ENCODE data around the gene SLC44A4. TPM values are rescaled to one million over a fixed set of nuclear protein-coding genes. Genes with fewer than 3 reads are reported as not detected.

The SLC44A4 gene
- total and polyA plus RNA-seq, 11 donors, result 0.07 TPM; not detected in 10

DNA sequence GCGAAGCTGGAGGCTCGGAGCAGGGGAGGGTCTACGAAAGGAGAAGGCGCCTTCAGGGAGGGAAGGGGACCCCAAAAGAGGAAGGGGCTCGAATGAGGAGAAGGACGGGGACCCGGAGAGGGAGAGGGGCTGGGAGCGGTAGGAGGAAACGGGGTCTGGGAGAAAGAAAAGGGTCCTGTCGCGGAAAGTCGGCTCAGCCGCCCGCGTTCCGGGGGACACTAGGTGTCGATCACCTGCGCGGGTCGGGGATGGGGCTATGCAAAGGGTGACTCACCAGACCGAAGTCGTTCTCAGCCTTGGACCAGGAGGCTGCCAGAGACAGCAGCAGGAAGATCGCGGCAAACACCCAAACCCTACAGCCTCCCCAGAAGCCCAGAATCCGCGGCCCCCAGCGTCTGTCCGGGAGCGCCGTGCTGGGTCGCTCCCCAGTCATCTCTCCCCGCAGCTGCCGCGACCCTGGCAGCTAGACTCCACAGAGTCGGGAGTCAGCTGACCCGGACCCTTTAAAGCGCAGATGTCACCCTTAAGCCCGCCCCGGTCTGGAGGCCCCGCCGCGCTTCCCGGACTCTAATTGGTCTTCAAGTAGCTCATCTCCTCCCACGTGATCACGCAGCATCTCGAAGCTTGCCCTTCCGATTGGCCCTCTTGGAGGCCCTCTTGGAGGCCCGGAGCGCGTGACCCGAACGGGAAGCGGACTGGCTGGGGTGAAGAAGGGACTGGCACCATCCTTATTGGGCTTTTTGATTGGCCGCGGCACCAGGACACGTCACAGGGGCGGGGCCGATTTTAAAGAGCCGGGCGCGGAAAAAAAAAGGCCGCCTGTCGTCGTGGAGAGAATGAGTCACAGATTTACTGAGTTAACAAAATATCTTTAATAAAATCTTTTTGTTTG lies 16.2 kb downstream of the SLC44A4 start, which contains the start of gene NEU1:
NEU1 (minus strand) TSS at position 478 of the 892 bp plus-strand sequence; CDS start at position 433, 45 bp downstream.
- WGBS, 4 donors, result 0 to 1% (median 1%) methylated on average over 46 to 64 of the region's 64 CpGs

DNA sequence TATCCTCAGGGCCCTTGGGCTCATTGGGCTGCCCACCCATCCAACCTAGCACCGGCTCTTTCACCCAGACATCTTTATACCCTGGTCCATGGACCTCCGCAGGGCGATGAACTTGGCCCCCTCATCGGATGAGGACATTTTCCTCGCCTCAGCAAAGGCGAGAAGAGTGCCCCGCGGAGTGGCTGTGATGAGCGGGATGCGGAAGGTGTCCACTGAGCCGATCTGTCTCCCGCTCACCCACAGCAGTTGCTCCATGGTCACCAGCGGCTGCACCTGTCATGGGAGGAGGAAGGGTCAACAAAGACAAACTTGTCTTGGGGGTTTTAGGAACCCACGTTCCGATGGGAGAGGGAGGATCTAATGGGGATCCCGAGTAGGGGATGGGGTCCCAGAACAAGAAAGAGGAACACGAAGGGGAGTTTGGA lies 16.9 kb downstream of the SLC44A4 start:
- ATAC-seq (no peak), DNase-seq (no peak)
- Histone ChIP-seq H3K4me1 (peaks cover 0 to 24% (median 16%) of the 10 kb centered on the region in 12 donors), H3K4me3 (peak overlapping the region; percentile 62 to 91 (median 76)), H3K27ac (peak overlapping the region in 10 of 12 donors; percentile 70 to 90 (median 84)), H3K27me3 (no peaks in the 10 kb centered on the region), H3K9me3 (no peaks in the 10 kb centered on the region), H3K36me3 (peaks cover 0 to 44% (median 38%) of the 10 kb centered on the region in 9 donors)
- WGBS, 4 donors, result 38 to 50% (median 45%) methylated on average over 17 of the region's 17 CpGs
- intact Hi-C loops (cut with DNase I), result loop anchor here in 4 of 10 donors (2.0 to 10.0 kb wide), 3 partner anchors 25 to 177 kb away; partner anchors contain the start of gene LY6G5C (in 1 of the 4)
- no peak for TF ChIP-seq POLR2A (IDR thresholded peaks at IDR 0.05)
- TF ChIP-seq CTCF (IDR thresholded peaks at IDR 0.05), result no peak

More for the DNA sequence above, 16.2 kb downstream of the SLC44A4 start, which contains the start of gene NEU1:
- ATAC-seq (peak; percentile 98 to 99 (median 98)), DNase-seq (peak; percentile 100)
- Histone ChIP-seq H3K27me3 (no peaks in the 10 kb centered on the region), H3K4me3 (peak within 1 kb of the TSS; percentile 62 to 91 (median 76)), H3K36me3 (peaks cover 0 to 38% (median 31%) of the 10 kb centered on the region in 9 donors), H3K27ac (peak within 1 kb of the TSS; percentile 38 to 90 (median 84)), H3K4me1 (peaks cover 0 to 24% (median 16%) of the 10 kb centered on the region in 12 donors), H3K9me3 (no peaks in the 10 kb centered on the region)
- intact Hi-C loops (cut with DNase I), result loop anchor here in 4 of 10 donors (2.0 to 10.0 kb wide), 3 partner anchors 26 to 178 kb away; partner anchors contain the start of gene LY6G5C (in 1 of the 4)
- no peak for TF ChIP-seq CTCF (IDR thresholded peaks at IDR 0.05)
- peak; percentile 88 to 99 for TF ChIP-seq POLR2A (IDR thresholded peaks at IDR 0.05)

- Histone ChIP-seq H3K4me1 (peaks cover 0 to 24% (median 16%) of the 10 kb centered on the region in 12 donors), H3K27ac (no peak overlapping the region), H3K9me3 (no peaks in the 10 kb centered on the region), H3K4me3 (no peak overlapping the region), H3K27me3 (no peaks in the 10 kb centered on the region), H3K36me3 (peaks cover 0 to 49% (median 41%) of the 10 kb centered on the region in 9 donors)
- ATAC-seq (no peak), DNase-seq (no peak)
- WGBS, 4 donors, result 93 to 96% (median 94%) methylated on average over 7 of the region's 7 CpGs
- TF ChIP-seq CTCF (IDR thresholded peaks at IDR 0.05), result no peak
- TF ChIP-seq POLR2A (IDR thresholded peaks at IDR 0.05), result no peak
- intact Hi-C loops (cut with DNase I), result loop anchor here in 1 of 10 donors (10.0 kb wide), 1 partner anchor 176 kb away; the partner anchor contains the start of gene LY6G5C
Observed at GRCh38 chr6:31861150-31861549, 17.6 kb downstream of the SLC44A4 start.

DNA sequence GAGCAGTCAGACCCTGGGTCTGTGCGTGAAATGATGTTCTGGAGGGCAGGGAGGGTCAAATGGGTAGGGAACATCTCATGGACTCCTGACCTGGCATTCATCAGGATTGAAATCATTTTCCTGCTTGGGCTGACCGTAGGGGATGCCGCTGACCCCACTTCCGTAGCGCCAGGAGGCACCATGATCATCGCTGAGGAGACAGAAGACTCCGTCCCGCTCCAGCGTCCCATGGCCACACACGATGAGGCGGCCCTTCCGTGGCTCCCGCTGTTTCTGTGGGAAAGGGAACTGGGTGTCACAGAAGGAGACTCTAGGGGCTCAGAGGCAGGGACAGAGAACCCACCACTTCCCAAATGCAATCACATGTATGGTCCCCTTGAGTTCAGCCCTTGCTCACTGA lies 18.4 kb downstream of the SLC44A4 start:
- intact Hi-C loops (cut with DNase I), result loop anchor here in 1 of 10 donors (10.0 kb wide), 1 partner anchor 176 kb away; the partner anchor contains the start of gene LY6G5C
- H3K4me3 ChIP-seq, result no peak overlapping the region
- WGBS, 4 donors, result 92 to 97% (median 94%) methylated on average over 12 to 13 of the region's 13 CpGs
- no peaks in the 10 kb centered on the region for H3K27me3 ChIP-seq
- no peaks in the 10 kb centered on the region for H3K9me3 ChIP-seq
- DNase-seq (no peak), ATAC-seq (no peak)
- no peak overlapping the region for H3K27ac ChIP-seq
- peaks cover 0 to 24% (median 16%) of the 10 kb centered on the region in 12 donors for H3K4me1 ChIP-seq
- H3K36me3 ChIP-seq, result peaks cover 0 to 53% (median 41%) of the 10 kb centered on the region in 9 donors
- TF ChIP-seq CTCF (IDR thresholded peaks at IDR 0.05) (no peak), POLR2A (IDR thresholded peaks at IDR 0.05) (no peak)
